GM18511 (cell line): ENCODE measurements around the gene CCDC158.
"Not testable (repeated sequence)": the region's sequence is repeated elsewhere in the genome, so short reads cannot be mapped to it uniquely, and the experiment has no call there.

ENCODE experiments used
- ATAC-seq: cut with Tn5 transposase; IDR thresholded peaks from one replicate; pipeline ENCODE4 v1.9.1; 2021; ENCODE audit warnings: mild to moderate bottlenecking, moderate library complexity; ENCODE audit not compliant: unreplicated experiment

Gene CCDC158

GRCh38 chr4:76430519-76431388, 9.8 kb upstream of the CCDC158 start:
- no peak for ATAC-seq

- no peak for ATAC-seq
Measured at GRCh38 chr4:76429636-76430035, 8.7 kb upstream of the CCDC158 start.

- no peak for ATAC-seq
Measured at GRCh38 chr4:76426272-76426671, 5.3 kb upstream of the CCDC158 start.

- not testable (repeated sequence) for ATAC-seq
Measured at GRCh38 chr4:76423159-76423558, 2.2 kb upstream of the CCDC158 start.

GRCh38 chr4:76420188-76420761, 666 bp downstream of the CCDC158 start:
- no peak for ATAC-seq

- ATAC-seq, result no peak
Measured at GRCh38 chr4:76410636-76411035, 10.3 kb downstream of the CCDC158 start.

- ATAC-seq, result no peak
Measured at GRCh38 chr4:76407440-76408119, 13.4 kb downstream of the CCDC158 start.

GRCh38 chr4:76406081-76406480, 14.9 kb downstream of the CCDC158 start:
- no peak for ATAC-seq

GRCh38 chr4:76401654-76402053, 19.3 kb downstream of the CCDC158 start:
- no peak for ATAC-seq

GRCh38 chr4:76388160-76388908, 32.6 kb downstream of the CCDC158 start:
- ATAC-seq, result no peak

GRCh38 chr4:76386566-76387305, 34.2 kb downstream of the CCDC158 start:
- no peak for ATAC-seq

GRCh38 chr4:76385974-76386373, 35.0 kb downstream of the CCDC158 start:
- ATAC-seq, result no peak

GRCh38 chr4:76384052-76384451, 36.9 kb downstream of the CCDC158 start:
- no peak for ATAC-seq

- ATAC-seq, result no peak
Measured at GRCh38 chr4:76383001-76383400, 37.9 kb downstream of the CCDC158 start.

- ATAC-seq, result no peak
Measured at GRCh38 chr4:76381986-76382385, 39.0 kb downstream of the CCDC158 start.

- ATAC-seq, result no peak
Measured at GRCh38 chr4:76380561-76380960, 40.4 kb downstream of the CCDC158 start.

- no peak for ATAC-seq
Measured at GRCh38 chr4:76377911-76378310, 43.0 kb downstream of the CCDC158 start.

GRCh38 chr4:76377481-76377901, 43.5 kb downstream of the CCDC158 start:
- no peak for ATAC-seq

GRCh38 chr4:76376534-76376933, 44.4 kb downstream of the CCDC158 start:
- ATAC-seq, result no peak

- no peak for ATAC-seq
Measured at GRCh38 chr4:76375703-76376102, 45.2 kb downstream of the CCDC158 start.
